Stimulated activated CD4-positive, alpha-beta T cell treated with anti-CD3 and anti-CD28 coated beads, TNF-alpha, amount 100 ng/mL, for 24 hours (primary cell): Measurements from ENCODE around the gene ABCC6.
"Not testable (repeated sequence)": the region's sequence is repeated elsewhere in the genome, so short reads cannot be mapped to it uniquely, and the experiment has no call there.

Source experiments
- DNase-seq, 3 experiments: peaks; one replicate each; pipeline ENCODE4 v3.0.0-alpha.2; 2020; ENCODE audit warnings: low read depth in 3 of 3

ABCC6 gene

GRCh38 chr16:16190546-16190945, 32.7 kb downstream of the ABCC6 start:
- DNase-seq = no peak

- DNase-seq = no peak
Measured at GRCh38 chr16:16189842-16190241, 33.5 kb downstream of the ABCC6 start.

- DNase-seq = no peak
Measured at GRCh38 chr16:16188827-16189226, 34.5 kb downstream of the ABCC6 start.

- DNase-seq = no peak
Measured at GRCh38 chr16:16186820-16187219, 36.5 kb downstream of the ABCC6 start.

- DNase-seq = no peak
Measured at GRCh38 chr16:16185095-16185494, 38.2 kb downstream of the ABCC6 start.

- no peak for DNase-seq
Measured at GRCh38 chr16:16184594-16184993, 38.7 kb downstream of the ABCC6 start.

GRCh38 chr16:16183562-16183961, 39.7 kb downstream of the ABCC6 start:
- DNase-seq = no peak

GRCh38 chr16:16182918-16183317, 40.4 kb downstream of the ABCC6 start:
- DNase-seq = no peak

- not testable (repeated sequence) for DNase-seq
Measured at GRCh38 chr16:16181748-16182147, 41.5 kb downstream of the ABCC6 start.

- no peak for DNase-seq
Measured at GRCh38 chr16:16178455-16179162, 44.7 kb downstream of the ABCC6 start.

GRCh38 chr16:16176328-16176727, 47.0 kb downstream of the ABCC6 start:
- DNase-seq = no peak

GRCh38 chr16:16175296-16175695, 48.0 kb downstream of the ABCC6 start:
- DNase-seq = no peak

GRCh38 chr16:16172991-16173390, 50.3 kb downstream of the ABCC6 start:
- DNase-seq = no peak

- no peak for DNase-seq
Measured at GRCh38 chr16:16171332-16171919, 51.9 kb downstream of the ABCC6 start.

GRCh38 chr16:16169615-16170014, 53.7 kb downstream of the ABCC6 start:
- DNase-seq = no peak

- no peak for DNase-seq
Measured at GRCh38 chr16:16168431-16168830, 54.9 kb downstream of the ABCC6 start.

- DNase-seq = no peak
Measured at GRCh38 chr16:16167927-16168326, 55.4 kb downstream of the ABCC6 start.

- DNase-seq = no peak
Measured at GRCh38 chr16:16166949-16167348, 56.3 kb downstream of the ABCC6 start.

GRCh38 chr16:16166085-16166484, 57.2 kb downstream of the ABCC6 start:
- DNase-seq = no peak

GRCh38 chr16:16164243-16164642, 59.1 kb downstream of the ABCC6 start:
- no peak for DNase-seq

GRCh38 chr16:16163571-16163970, 59.7 kb downstream of the ABCC6 start:
- DNase-seq = no peak

- DNase-seq = no peak
Measured at GRCh38 chr16:16163109-16163508, 60.2 kb downstream of the ABCC6 start.

GRCh38 chr16:16162591-16162990, 60.7 kb downstream of the ABCC6 start:
- no peak for DNase-seq

GRCh38 chr16:16161840-16162239, 61.5 kb downstream of the ABCC6 start:
- not testable (repeated sequence) for DNase-seq
